ENCODE results near the gene CARD19.
"Not testable (repeated sequence)": the region's sequence is repeated elsewhere in the genome, so short reads cannot be mapped to it uniquely, and the experiment has no call there.

Gene CARD19

DNA sequence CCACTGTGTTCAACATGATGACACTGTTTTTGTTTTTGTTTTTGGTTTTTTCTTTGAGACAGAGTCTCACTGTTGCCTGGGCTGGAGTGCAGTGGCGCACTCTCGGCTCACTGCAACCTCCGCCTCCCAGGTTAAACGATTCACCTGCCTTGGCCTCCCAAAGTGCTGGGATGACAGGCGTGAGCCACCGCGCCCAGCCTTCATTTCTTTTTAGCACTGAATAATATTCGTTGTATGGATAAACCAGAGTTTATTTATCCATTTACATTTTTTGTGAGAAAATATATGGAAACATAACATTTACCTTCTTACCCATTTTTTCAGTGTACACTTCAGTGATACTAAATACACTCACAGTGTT is 4.2 kb downstream of the CARD19 start:
- peaks cover 0 to 3% (median 0%) of the 10 kb centered on the region in 5 donors for H3K36me3 ChIP-seq (ENCODE audit: control insufficient read depth in 5 of 5, insufficient read depth in 5 of 5, low read length in 5 of 5)
- H3K9me3 ChIP-seq (ENCODE audit: control insufficient read depth in 5 of 5, low read length in 5 of 5): peaks cover 0 to 9% (median 0%) of the 10 kb centered on the region in 5 donors
- H3K9ac ChIP-seq (ENCODE audit: low read length in 5 of 5): no peak overlapping the region
- H3K4me3 ChIP-seq (ENCODE audit: low read depth in 1 of 5, low read length in 5 of 5): no peak overlapping the region
- peaks cover 8 to 40% (median 37%) of the 10 kb centered on the region in 5 donors for H3K4me1 ChIP-seq (ENCODE audit: control insufficient read depth in 5 of 5, insufficient read depth in 5 of 5, low read length in 5 of 5)
- H3K27me3 ChIP-seq (ENCODE audit: control insufficient read depth in 5 of 5, insufficient read depth in 4 of 5, low read length in 5 of 5): no peaks in the 10 kb centered on the region
- no peak overlapping the region for H3K27ac ChIP-seq (ENCODE audit: low read depth, low read length)

DNA sequence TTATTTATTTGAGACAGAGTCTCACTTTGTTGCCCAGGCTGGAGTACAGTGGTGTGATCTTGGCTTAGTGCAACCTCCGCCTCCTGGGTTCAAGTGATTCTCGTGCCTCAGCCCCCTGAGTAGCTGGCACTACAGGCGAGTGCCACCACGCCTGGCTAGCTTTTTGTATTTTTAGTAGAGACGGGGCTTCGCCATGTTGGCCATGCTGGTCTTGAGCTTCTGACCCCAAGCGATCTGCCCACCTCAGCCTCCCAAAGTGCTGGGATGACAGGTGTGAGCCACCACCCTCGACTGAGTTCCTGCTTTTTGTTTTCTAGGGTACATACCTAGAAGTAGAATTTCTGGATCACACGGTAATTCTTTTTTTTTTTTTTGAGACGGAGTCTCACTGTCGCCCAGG is 5.1 kb downstream of the CARD19 start:
- not testable (repeated sequence) for H3K36me3 ChIP-seq (ENCODE audit: control insufficient read depth in 5 of 5, insufficient read depth in 5 of 5, low read length in 5 of 5); H3K27me3 ChIP-seq (ENCODE audit: control insufficient read depth in 5 of 5, insufficient read depth in 4 of 5, low read length in 5 of 5); H3K4me3 ChIP-seq (ENCODE audit: low read depth in 1 of 5, low read length in 5 of 5); H3K9ac ChIP-seq (ENCODE audit: low read length in 5 of 5); H3K27ac ChIP-seq (ENCODE audit: low read depth, low read length); H3K9me3 ChIP-seq (ENCODE audit: control insufficient read depth in 5 of 5, low read length in 5 of 5)
- peaks cover 8 to 40% (median 37%) of the 10 kb centered on the region in 5 donors for H3K4me1 ChIP-seq (ENCODE audit: control insufficient read depth in 5 of 5, insufficient read depth in 5 of 5, low read length in 5 of 5)

DNA sequence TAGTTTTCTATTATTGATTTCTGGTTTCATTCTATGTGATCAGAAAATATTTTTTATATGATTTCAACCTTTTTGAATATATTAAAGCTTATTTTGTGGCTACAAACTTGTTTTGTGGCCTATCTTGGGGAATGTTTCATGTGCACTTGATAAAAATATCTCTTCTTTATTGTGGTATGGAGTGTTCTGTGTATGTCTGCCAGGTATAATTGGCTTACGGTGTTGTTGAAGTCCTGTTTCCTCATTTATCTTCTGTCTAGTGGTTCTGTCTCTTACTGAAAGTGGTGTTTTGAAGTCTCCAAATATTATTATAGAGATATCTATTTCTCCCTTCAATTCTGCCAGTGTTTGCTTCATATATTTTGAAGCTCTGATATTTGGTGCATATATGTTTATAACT is 9.6 kb downstream of the CARD19 start:
- H3K9me3 ChIP-seq (ENCODE audit: control insufficient read depth in 5 of 5, low read length in 5 of 5): peaks cover 0 to 9% (median 0%) of the 10 kb centered on the region in 5 donors
- H3K4me1 ChIP-seq (ENCODE audit: control insufficient read depth in 5 of 5, insufficient read depth in 5 of 5, low read length in 5 of 5): peaks cover 0 to 12% (median 2%) of the 10 kb centered on the region in 5 donors
- peaks cover 3 to 18% (median 17%) of the 10 kb centered on the region in 5 donors for H3K36me3 ChIP-seq (ENCODE audit: control insufficient read depth in 5 of 5, insufficient read depth in 5 of 5, low read length in 5 of 5)
- no peaks in the 10 kb centered on the region for H3K27me3 ChIP-seq (ENCODE audit: control insufficient read depth in 5 of 5, insufficient read depth in 4 of 5, low read length in 5 of 5)
- H3K4me3 ChIP-seq (ENCODE audit: low read depth in 1 of 5, low read length in 5 of 5): no peak overlapping the region
- no peak overlapping the region for H3K9ac ChIP-seq (ENCODE audit: low read length in 5 of 5)
- H3K27ac ChIP-seq (ENCODE audit: low read depth, low read length): no peak overlapping the region

DNA sequence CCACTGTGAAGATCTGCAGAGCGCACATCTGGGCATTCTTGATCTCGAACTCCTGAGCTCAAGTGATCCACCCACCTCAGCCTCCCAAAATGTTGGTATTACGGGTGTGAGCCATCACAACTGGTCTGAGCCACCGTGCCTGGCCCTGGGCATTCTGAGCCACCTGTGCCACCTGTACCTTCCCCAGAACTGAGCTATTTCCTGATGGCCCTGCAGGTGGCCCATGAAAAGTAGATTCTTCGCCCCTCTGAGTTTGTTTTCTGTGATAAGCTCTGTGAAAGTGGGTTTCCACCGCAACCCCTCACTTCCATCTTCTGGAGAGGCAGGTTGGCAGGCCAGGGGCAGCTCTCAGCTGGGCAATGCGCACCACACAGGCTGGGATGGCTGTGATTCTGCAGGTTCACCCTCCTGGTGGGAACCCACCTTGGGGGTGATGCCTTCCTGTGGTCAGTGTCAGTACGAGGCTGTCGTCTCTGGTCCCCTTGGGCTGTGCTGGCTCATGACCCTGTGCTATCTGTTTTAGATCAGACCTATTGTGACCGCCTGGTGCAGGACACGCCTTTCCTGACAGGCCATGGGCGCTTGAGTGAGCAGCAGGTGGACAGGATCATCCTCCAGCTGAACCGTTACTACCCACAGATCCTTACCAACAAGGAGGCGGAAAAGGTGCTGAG is 11.3 kb downstream of the CARD19 start:
- H3K9me3 ChIP-seq (ENCODE audit: control insufficient read depth in 5 of 5, low read length in 5 of 5): peaks cover 0 to 9% (median 0%) of the 10 kb centered on the region in 5 donors
- peaks cover 0 to 15% (median 2%) of the 10 kb centered on the region in 5 donors for H3K4me1 ChIP-seq (ENCODE audit: control insufficient read depth in 5 of 5, insufficient read depth in 5 of 5, low read length in 5 of 5)
- no peak overlapping the region for H3K27ac ChIP-seq (ENCODE audit: low read depth, low read length)
- H3K9ac ChIP-seq (ENCODE audit: low read length in 5 of 5): no peak overlapping the region
- H3K36me3 ChIP-seq (ENCODE audit: control insufficient read depth in 5 of 5, insufficient read depth in 5 of 5, low read length in 5 of 5): peaks cover 3 to 35% (median 28%) of the 10 kb centered on the region in 5 donors
- no peak overlapping the region for H3K4me3 ChIP-seq (ENCODE audit: low read depth in 1 of 5, low read length in 5 of 5)
- no peaks in the 10 kb centered on the region for H3K27me3 ChIP-seq (ENCODE audit: control insufficient read depth in 5 of 5, insufficient read depth in 4 of 5, low read length in 5 of 5)

- Histone ChIP-seq H3K27ac (ENCODE audit: low read depth, low read length) (no peak overlapping the region), H3K27me3 (ENCODE audit: control insufficient read depth in 5 of 5, insufficient read depth in 4 of 5, low read length in 5 of 5) (no peaks in the 10 kb centered on the region), H3K9me3 (ENCODE audit: control insufficient read depth in 5 of 5, low read length in 5 of 5) (peaks cover 0 to 9% (median 0%) of the 10 kb centered on the region in 5 donors), H3K4me3 (ENCODE audit: low read depth in 1 of 5, low read length in 5 of 5) (no peak overlapping the region), H3K36me3 (ENCODE audit: control insufficient read depth in 5 of 5, insufficient read depth in 5 of 5, low read length in 5 of 5) (peaks cover 3 to 40% (median 33%) of the 10 kb centered on the region in 5 donors), H3K9ac (ENCODE audit: low read length in 5 of 5) (no peak overlapping the region), H3K4me1 (ENCODE audit: control insufficient read depth in 5 of 5, insufficient read depth in 5 of 5, low read length in 5 of 5) (peaks cover 0 to 15% (median 2%) of the 10 kb centered on the region in 5 donors)
Observed at GRCh38 chr9:93107825-93108161, 11.8 kb downstream of the CARD19 start.

GRCh38 chr9:93108291-93109041 is 12.4 kb downstream of the CARD19 start:
- H3K27me3 ChIP-seq (ENCODE audit: control insufficient read depth in 5 of 5, insufficient read depth in 4 of 5, low read length in 5 of 5): no peaks in the 10 kb centered on the region
- H3K4me1 ChIP-seq (ENCODE audit: control insufficient read depth in 5 of 5, insufficient read depth in 5 of 5, low read length in 5 of 5): peaks cover 0 to 16% (median 2%) of the 10 kb centered on the region in 5 donors
- H3K9me3 ChIP-seq (ENCODE audit: control insufficient read depth in 5 of 5, low read length in 5 of 5): peaks cover 0 to 9% (median 0%) of the 10 kb centered on the region in 5 donors
- H3K36me3 ChIP-seq (ENCODE audit: control insufficient read depth in 5 of 5, insufficient read depth in 5 of 5, low read length in 5 of 5): peaks cover 3 to 47% (median 40%) of the 10 kb centered on the region in 5 donors
- no peak overlapping the region for H3K4me3 ChIP-seq (ENCODE audit: low read depth in 1 of 5, low read length in 5 of 5)
- no peak overlapping the region for H3K27ac ChIP-seq (ENCODE audit: low read depth, low read length)
- no peak overlapping the region for H3K9ac ChIP-seq (ENCODE audit: low read length in 5 of 5)

DNA sequence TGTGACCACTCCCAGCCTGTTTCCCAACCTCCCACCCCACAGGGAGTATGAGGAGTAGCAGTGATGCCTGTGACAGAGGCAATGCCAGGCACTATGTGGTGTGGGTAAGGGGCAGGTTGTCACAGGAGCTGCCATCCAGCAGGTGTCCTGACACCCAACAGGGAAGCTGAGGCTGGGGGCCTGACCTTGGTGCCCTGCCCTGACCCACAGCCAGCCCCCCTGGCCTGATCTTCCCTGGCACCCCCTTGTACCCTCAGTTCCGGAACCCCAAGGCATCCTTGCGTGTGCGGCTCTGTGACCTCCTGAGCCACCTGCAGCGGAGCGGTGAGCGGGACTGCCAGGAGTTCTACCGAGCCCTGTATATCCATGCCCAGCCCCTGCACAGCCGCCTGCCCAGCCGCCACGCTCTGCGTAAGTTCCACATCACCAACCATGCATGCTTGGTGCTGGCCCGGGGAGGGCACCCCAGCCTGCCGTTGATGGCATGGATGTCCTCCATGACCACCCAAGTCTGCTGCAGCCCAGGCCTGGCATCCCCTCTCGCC is 14.4 kb downstream of the CARD19 start:
- H3K27ac ChIP-seq (ENCODE audit: low read depth, low read length): no peak overlapping the region
- no peaks in the 10 kb centered on the region for H3K27me3 ChIP-seq (ENCODE audit: control insufficient read depth in 5 of 5, insufficient read depth in 4 of 5, low read length in 5 of 5)
- H3K4me3 ChIP-seq (ENCODE audit: low read depth in 1 of 5, low read length in 5 of 5): no peak overlapping the region
- H3K9me3 ChIP-seq (ENCODE audit: control insufficient read depth in 5 of 5, low read length in 5 of 5): no peaks in the 10 kb centered on the region
- peaks cover 0 to 32% (median 2%) of the 10 kb centered on the region in 5 donors for H3K4me1 ChIP-seq (ENCODE audit: control insufficient read depth in 5 of 5, insufficient read depth in 5 of 5, low read length in 5 of 5)
- H3K36me3 ChIP-seq (ENCODE audit: control insufficient read depth in 5 of 5, insufficient read depth in 5 of 5, low read length in 5 of 5): peaks cover 0 to 56% (median 46%) of the 10 kb centered on the region in 5 donors
- H3K9ac ChIP-seq (ENCODE audit: low read length in 5 of 5): no peak overlapping the region

GRCh38 chr9:93111001-93111370 is 15.0 kb downstream of the CARD19 start:
- Histone ChIP-seq H3K27ac (ENCODE audit: low read depth, low read length) (no peak overlapping the region), H3K9me3 (ENCODE audit: control insufficient read depth in 5 of 5, low read length in 5 of 5) (no peaks in the 10 kb centered on the region), H3K4me1 (ENCODE audit: control insufficient read depth in 5 of 5, insufficient read depth in 5 of 5, low read length in 5 of 5) (peaks cover 0 to 33% (median 3%) of the 10 kb centered on the region in 5 donors), H3K36me3 (ENCODE audit: control insufficient read depth in 5 of 5, insufficient read depth in 5 of 5, low read length in 5 of 5) (peaks cover 0 to 56% (median 46%) of the 10 kb centered on the region in 5 donors), H3K9ac (ENCODE audit: low read length in 5 of 5) (no peak overlapping the region), H3K27me3 (ENCODE audit: control insufficient read depth in 5 of 5, insufficient read depth in 4 of 5, low read length in 5 of 5) (no peaks in the 10 kb centered on the region), H3K4me3 (ENCODE audit: low read depth in 1 of 5, low read length in 5 of 5) (no peak overlapping the region)

DNA sequence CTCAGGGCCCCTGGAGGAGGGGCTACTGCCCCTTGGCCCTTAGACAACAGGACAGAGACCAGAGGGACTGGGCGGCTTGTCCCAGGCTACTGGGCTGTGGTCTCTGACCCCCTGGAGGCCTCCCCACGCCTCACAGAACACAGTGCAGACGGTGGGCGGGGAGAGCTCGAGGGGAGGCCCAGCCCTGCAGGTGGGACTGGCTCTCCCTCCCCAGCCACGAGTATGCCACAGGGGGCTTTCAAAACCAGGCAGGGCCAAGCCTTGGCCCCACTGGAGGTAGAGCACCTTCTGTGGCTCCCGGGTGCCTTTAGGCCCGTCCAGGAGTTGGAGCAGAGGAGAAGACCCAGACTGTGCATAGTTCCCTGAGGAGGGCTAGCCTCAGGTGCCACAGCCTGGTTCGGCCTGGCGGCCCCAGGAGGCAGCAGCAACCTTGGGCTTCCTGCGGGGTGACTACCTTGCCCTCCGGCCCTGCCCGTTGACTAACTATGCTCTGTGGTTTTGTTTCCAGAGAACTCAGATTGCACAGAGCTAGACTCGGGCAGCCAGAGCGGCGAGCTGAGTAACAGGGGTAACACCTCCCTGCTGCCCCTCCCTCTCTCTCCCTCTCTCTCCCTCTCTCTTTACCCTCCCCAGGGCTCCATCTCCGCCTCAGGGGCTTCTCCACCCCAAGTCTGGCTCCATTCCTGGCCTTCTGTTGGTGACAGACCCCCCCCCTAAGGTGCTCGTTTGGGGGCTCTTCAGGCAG is 15.5 kb downstream of the CARD19 start:
- no peak overlapping the region for H3K27ac ChIP-seq (ENCODE audit: low read depth, low read length)
- peaks cover 2 to 38% (median 9%) of the 10 kb centered on the region in 5 donors for H3K4me1 ChIP-seq (ENCODE audit: control insufficient read depth in 5 of 5, insufficient read depth in 5 of 5, low read length in 5 of 5)
- H3K36me3 ChIP-seq (ENCODE audit: control insufficient read depth in 5 of 5, insufficient read depth in 5 of 5, low read length in 5 of 5): peaks cover 0 to 56% (median 46%) of the 10 kb centered on the region in 5 donors
- no peaks in the 10 kb centered on the region for H3K27me3 ChIP-seq (ENCODE audit: control insufficient read depth in 5 of 5, insufficient read depth in 4 of 5, low read length in 5 of 5)
- no peak overlapping the region for H3K9ac ChIP-seq (ENCODE audit: low read length in 5 of 5)
- no peak overlapping the region for H3K4me3 ChIP-seq (ENCODE audit: low read depth in 1 of 5, low read length in 5 of 5)
- H3K9me3 ChIP-seq (ENCODE audit: control insufficient read depth in 5 of 5, low read length in 5 of 5): no peaks in the 10 kb centered on the region
